Central memory CD8-positive, alpha-beta T cell (primary cell): ENCODE results near the gene EHD1.

Experiments used
- ATAC-seq: fragments of 150-1000 bp; cut with Tn5 transposase; replicated peaks from 2 replicates; pipeline ENCODE4 v1.10.0; 2022; ENCODE audit warnings: mild to moderate bottlenecking, moderate FRiP score, moderate number of reproducible peaks; ENCODE audit not compliant: poor library complexity, severe bottlenecking; ENCODE audit errors: extremely low read depth
- DNase-seq, 2 donors: peaks; one replicate each; pipeline ENCODE4 v3.0.0; 2021; ENCODE audit warnings: low spot score in 2 of 2
- H3K27ac Mint-ChIP-seq: one replicate; pipeline ENCODE4 v1.8.0; 2022; ENCODE audit warnings: low read depth, mild to moderate bottlenecking, moderate library complexity, mixed read lengths
- H3K27me3 Mint-ChIP-seq: one replicate; pipeline ENCODE4 v1.8.0; 2022; ENCODE audit warnings: mixed read lengths
- H3K36me3 Mint-ChIP-seq: one replicate; pipeline ENCODE4 v1.8.0; 2022; ENCODE audit warnings: mild to moderate bottlenecking, moderate library complexity, mixed read lengths; ENCODE audit not compliant: insufficient read depth
- H3K4me1 Mint-ChIP-seq: one replicate; pipeline ENCODE4 v1.8.0; 2022; ENCODE audit warnings: mixed read lengths
- H3K4me3 Mint-ChIP-seq: one replicate; pipeline ENCODE4 v1.8.0; 2022; ENCODE audit warnings: mild to moderate bottlenecking, moderate library complexity, mixed read lengths
- H3K9me3 Mint-ChIP-seq: one replicate; pipeline ENCODE4 v1.8.0; 2022; ENCODE audit warnings: mixed read lengths

Gene EHD1

DNA sequence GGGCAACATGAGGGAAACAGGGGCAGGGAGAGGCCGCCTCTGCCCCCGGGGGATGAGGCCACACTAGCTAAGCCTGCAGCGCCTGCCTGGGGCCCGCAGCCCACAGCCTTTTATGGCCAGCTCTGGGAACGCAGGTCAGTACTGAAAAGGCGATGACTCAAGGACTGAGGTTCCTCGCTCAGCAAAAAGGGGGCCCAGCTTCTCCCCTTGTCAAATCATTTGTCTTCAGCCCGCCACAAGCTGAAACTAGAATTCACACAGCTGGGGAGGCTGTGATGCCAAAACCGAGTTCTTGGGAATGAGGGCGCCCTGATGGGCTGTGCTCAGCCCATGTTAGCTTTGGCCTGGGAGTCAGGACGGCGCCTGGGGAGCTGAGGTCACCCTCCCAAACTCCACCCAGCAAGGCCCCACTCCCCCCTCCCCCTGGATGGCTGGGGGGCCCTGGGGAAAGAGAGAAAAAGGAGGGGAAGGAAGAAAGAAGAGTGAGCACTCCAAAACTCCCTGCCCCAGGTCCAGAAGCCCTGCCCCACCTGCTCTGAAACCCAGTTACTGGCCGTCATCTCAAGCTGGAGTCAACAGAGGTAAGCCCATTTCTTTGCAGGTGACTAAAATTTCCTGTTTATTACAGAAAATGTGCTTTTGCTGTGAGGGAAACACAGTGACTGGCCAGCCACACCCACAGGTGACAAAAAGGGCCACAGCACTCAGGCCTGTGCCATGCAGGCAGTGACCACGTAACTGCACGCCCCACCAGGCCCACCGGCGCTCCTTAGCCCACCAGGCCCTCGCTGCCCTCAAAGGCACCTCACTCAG is 13.7 kb downstream of the EHD1 start:
- Mint-ChIP-seq H3K36me3 (peaks cover 38% of the 10 kb centered on the region), H3K9me3 (no peaks in the 10 kb centered on the region), H3K4me1 (peaks cover 81% of the 10 kb centered on the region), H3K27ac (peak overlapping the region; percentile 94), H3K4me3 (peak overlapping the region; percentile 72), H3K27me3 (no peaks in the 10 kb centered on the region)
- ATAC-seq = no peak
- no peak for DNase-seq

GRCh38 chr11:64864135-64864472 is 14.3 kb downstream of the EHD1 start:
- peaks cover 36% of the 10 kb centered on the region for H3K36me3 Mint-ChIP-seq
- ATAC-seq = no peak
- no peak for DNase-seq

DNA sequence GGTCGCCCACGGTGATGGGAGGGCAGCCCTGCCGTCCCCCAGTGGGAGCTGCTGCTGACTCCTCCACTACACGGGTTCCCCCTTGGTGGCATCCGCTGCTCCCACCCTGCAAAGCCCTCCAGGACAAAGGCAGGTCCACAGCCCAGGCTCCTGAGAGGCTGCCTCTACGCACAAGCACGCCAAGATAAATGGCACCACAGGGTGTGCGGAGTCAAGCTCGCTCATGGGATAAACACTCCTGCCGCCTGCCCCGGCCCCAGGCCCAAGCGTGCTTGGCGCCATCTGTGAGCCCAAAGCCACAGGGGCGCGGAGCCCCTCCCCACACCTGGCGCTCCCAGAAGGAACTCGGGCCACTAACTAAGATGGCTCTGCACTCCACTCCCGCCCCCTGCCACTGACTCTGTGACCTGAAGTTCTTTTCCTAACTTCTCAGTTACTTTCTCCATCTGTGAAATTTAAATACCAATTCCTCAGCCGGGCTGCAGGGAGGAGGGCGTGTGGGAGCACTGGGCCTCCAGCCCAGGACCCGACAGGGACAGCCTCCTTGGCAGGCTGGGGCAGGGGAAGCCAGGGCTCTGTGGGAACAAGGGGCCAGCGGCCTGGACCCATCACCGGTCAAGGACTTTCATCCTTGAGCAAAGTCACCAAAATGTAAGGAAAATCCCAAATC is 14.9 kb downstream of the EHD1 start:
- no peaks in the 10 kb centered on the region for H3K27me3 Mint-ChIP-seq

More at GRCh38 chr11:64864135-64864472, 14.3 kb downstream of the EHD1 start:
- Mint-ChIP-seq H3K27ac (peak overlapping the region; percentile 94), H3K9me3 (no peaks in the 10 kb centered on the region), H3K4me3 (peak overlapping the region; percentile 72), H3K4me1 (peaks cover 81% of the 10 kb centered on the region), H3K27me3 (no peaks in the 10 kb centered on the region)

GRCh38 chr11:64862987-64863390 is 15.4 kb downstream of the EHD1 start:
- Mint-ChIP-seq H3K4me3 (peak overlapping the region; percentile 72), H3K9me3 (no peaks in the 10 kb centered on the region), H3K27ac (peak overlapping the region; percentile 94), H3K36me3 (peaks cover 39% of the 10 kb centered on the region), H3K27me3 (no peaks in the 10 kb centered on the region), H3K4me1 (peaks cover 77% of the 10 kb centered on the region)
- no peak for DNase-seq
- no peak for ATAC-seq

More for the DNA sequence above, 14.9 kb downstream of the EHD1 start:
- peaks cover 39% of the 10 kb centered on the region for H3K36me3 Mint-ChIP-seq
- peak overlapping the region; percentile 72 for H3K4me3 Mint-ChIP-seq
- no peak for DNase-seq
- peaks cover 81% of the 10 kb centered on the region for H3K4me1 Mint-ChIP-seq
- ATAC-seq = no peak
- H3K27ac Mint-ChIP-seq = peak overlapping the region; percentile 94
- H3K9me3 Mint-ChIP-seq = no peaks in the 10 kb centered on the region

- ATAC-seq (no peak), DNase-seq (no peak)
- peak overlapping the region; percentile 82 for H3K4me3 Mint-ChIP-seq
- H3K36me3 Mint-ChIP-seq = peaks cover 44% of the 10 kb centered on the region
- H3K4me1 Mint-ChIP-seq = peaks cover 73% of the 10 kb centered on the region
- H3K27me3 Mint-ChIP-seq = no peaks in the 10 kb centered on the region
- peak overlapping the region; percentile 94 for H3K27ac Mint-ChIP-seq
- H3K9me3 Mint-ChIP-seq = no peaks in the 10 kb centered on the region
These were observed 17.0 kb downstream of the EHD1 start for GRCh38 chr11:64861227-64861975.

DNA sequence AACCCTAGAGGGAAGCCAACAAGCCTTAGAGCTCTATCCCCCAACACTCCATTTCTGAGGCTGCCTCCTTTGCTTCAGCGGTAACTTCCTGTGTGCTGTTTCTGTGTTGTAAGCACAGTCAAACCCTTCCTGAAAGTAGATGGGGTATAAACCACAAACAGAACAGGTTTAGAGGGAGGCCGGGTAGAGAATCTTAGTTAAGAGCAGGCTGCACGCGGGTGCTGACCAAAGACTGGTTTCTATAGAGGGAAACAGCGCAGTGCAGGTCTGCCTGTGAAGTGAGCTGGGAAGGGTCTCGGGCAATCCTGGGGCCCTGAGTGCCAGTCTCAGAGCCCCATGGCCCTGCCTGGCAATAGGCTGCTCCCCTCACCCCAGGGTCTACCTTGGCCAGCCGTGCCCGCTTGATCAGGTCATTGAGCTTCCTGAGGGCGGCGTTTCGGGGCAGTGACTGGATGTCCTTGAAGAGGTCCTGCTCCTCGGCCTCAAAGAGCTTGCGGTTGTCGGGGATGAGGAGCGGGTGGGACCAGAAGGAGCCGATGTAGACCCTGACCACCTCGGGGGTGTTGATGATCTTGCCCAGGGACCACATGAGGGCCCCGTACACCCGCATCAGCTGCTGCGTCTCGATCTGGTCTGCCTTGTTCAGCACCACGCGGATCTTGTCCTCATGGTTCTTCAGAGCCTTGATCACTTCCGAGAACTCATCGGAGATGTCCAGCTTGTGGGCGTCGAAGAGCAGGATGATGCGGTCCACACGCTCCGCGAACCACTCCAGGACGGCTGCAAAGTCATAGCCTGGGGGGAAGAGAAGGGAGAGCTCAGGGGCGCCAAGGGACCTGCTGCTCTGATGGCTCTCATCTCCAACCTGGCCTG is 18.6 kb downstream of the EHD1 start:
- Mint-ChIP-seq H3K27me3 (no peaks in the 10 kb centered on the region), H3K9me3 (no peaks in the 10 kb centered on the region), H3K4me1 (peaks cover 73% of the 10 kb centered on the region), H3K36me3 (peaks cover 52% of the 10 kb centered on the region), H3K27ac (peak overlapping the region; percentile 94), H3K4me3 (peak overlapping the region; percentile 82)
- ATAC-seq (peak; percentile 85), DNase-seq (peak in 1 of 2 donors; percentile 60)

GRCh38 chr11:64858467-64859263 is 19.8 kb downstream of the EHD1 start:
- DNase-seq (peak in 1 of 2 donors; percentile 59), ATAC-seq (peak; percentile 69)
- peak overlapping the region; percentile 82 for H3K4me3 Mint-ChIP-seq

DNA sequence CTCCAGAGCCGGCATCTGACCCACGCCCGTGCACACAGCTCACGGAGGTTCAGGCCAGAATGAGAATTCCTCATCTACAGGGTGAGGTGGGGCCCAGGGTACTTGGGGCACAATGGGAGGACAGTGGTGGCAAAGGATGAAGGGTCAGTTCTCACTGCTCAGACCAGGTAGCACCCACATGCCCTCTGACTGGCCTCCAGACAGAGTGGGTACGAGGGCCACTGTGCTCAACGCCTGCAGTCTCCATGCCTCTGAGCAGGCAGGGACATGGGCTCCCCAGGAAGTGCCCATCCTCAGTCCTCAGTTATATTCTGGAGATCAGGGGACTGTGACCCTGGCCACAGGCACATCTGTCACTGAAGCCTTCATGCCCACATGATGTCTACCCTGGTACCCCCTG is 20.9 kb downstream of the EHD1 start:
- Mint-ChIP-seq H3K4me1 (peaks cover 69% of the 10 kb centered on the region), H3K27me3 (no peaks in the 10 kb centered on the region), H3K9me3 (no peaks in the 10 kb centered on the region), H3K36me3 (peaks cover 67% of the 10 kb centered on the region), H3K4me3 (peak overlapping the region; percentile 45), H3K27ac (no peak overlapping the region)
- DNase-seq (no peak), ATAC-seq (no peak)

More at GRCh38 chr11:64858467-64859263, 19.8 kb downstream of the EHD1 start:
- H3K27me3 Mint-ChIP-seq = no peaks in the 10 kb centered on the region
- H3K36me3 Mint-ChIP-seq = peaks cover 60% of the 10 kb centered on the region
- peaks cover 70% of the 10 kb centered on the region for H3K4me1 Mint-ChIP-seq
- no peaks in the 10 kb centered on the region for H3K9me3 Mint-ChIP-seq
- H3K27ac Mint-ChIP-seq = peak overlapping the region; percentile 94

- DNase-seq (no peak), ATAC-seq (no peak)
- peaks cover 69% of the 10 kb centered on the region for H3K4me1 Mint-ChIP-seq
- no peaks in the 10 kb centered on the region for H3K9me3 Mint-ChIP-seq
- peak overlapping the region; percentile 68 for H3K4me3 Mint-ChIP-seq
- no peaks in the 10 kb centered on the region for H3K27me3 Mint-ChIP-seq
- H3K36me3 Mint-ChIP-seq = peaks cover 69% of the 10 kb centered on the region
- H3K27ac Mint-ChIP-seq = peak overlapping the region; percentile 95
These were observed 21.8 kb downstream of the EHD1 start for GRCh38 chr11:64856382-64857227.

DNA sequence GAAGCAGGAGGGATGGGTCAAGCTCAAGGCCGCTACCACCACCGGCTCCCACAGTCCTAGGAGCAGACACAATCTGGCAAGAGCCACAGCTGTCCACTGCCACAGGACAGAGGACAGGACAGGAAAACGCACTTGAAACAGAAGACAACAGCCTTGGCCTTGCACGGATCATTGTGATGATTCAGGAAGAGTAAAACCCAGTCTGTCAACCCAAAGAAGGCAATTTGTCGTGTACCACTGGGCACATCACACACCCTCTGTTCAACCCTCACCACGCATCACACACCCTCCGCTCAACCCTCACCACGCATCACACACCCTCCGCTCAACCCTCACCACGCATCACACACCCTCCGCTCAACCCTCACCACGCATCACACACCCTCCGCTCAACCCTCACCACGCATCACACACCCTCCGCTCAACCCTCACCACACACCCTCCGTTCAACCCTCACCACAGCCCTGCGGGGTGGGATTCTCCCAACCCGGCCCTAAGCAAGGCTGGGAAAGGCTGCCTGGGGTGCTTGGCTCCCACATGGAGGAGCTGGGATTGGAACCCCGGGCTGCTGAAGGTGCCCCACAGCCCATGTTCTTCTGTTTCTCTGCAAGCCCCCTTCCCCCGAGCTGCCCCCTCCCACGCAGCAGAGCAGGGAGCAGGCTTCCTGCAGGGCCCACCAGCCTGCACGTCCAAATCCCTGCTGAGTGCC is 22.7 kb downstream of the EHD1 start:
- ATAC-seq (no peak), DNase-seq (no peak)
- H3K27ac Mint-ChIP-seq = peak overlapping the region; percentile 95
- H3K4me3 Mint-ChIP-seq = peak overlapping the region; percentile 68
- H3K36me3 Mint-ChIP-seq = peaks cover 67% of the 10 kb centered on the region
- H3K9me3 Mint-ChIP-seq = no peaks in the 10 kb centered on the region
- H3K4me1 Mint-ChIP-seq = peaks cover 72% of the 10 kb centered on the region
- H3K27me3 Mint-ChIP-seq = no peaks in the 10 kb centered on the region
